A673 (cell line): ENCODE results near the gene MAP3K5. TPM values are rescaled to one million over a fixed set of nuclear protein-coding genes. Genes with fewer than 3 reads are reported as not detected.

Experiments
- BruUV-seq: library from RNA; stranded (reverse); fragments of 400-500 nt; replicated peaks from 2 replicates; lab custom pipeline; 2021; lab: Mats Ljungman, UMichigan
- CTCF ChIA-PET: fragments of 300-600 bp; sonication (Branson Sonifier 250); formaldehyde crosslinking; loops from one replicate; lab custom pipeline; 2022; ENCODE audit warnings: antibody characterized with exemption; lab: Charles Lee
- POLR2A ChIA-PET: fragments of 300-600 bp; sonication (Branson Sonifier 250); formaldehyde crosslinking; loops from one replicate; lab custom pipeline; 2022; ENCODE audit warnings: antibody characterized with exemption; ENCODE audit not compliant: low non-redundant PET; lab: Charles Lee
- DNase-seq: peaks from one replicate; pipeline ENCODE4 v3.0.0-alpha.2; 2015; ENCODE audit warnings: low spot score
- H3K27ac ChIP-seq: fragments of 200-600 bp; sonication (generic); 2 replicates; pipeline ENCODE4 v1.5.1; 2016; ENCODE audit warnings: mixed run types, low read depth, mild to moderate bottlenecking, mixed read lengths, antibody characterized with exemption, low read length; ENCODE audit not compliant: poor library complexity, severe bottlenecking
- H3K27me3 ChIP-seq: fragments of 200-600 bp; sonication (generic); replicated peaks from 2 replicates; pipeline ENCODE4 v1.6.1; 2017; ENCODE audit warnings: mixed run types, low read depth, mild to moderate bottlenecking, mixed read lengths, antibody characterized with exemption, low read length; ENCODE audit not compliant: insufficient read depth, poor library complexity
- H3K36me3 ChIP-seq: fragments of 200-600 bp; sonication (generic); 2 replicates; pipeline ENCODE4 v1.6.1; 2016; ENCODE audit warnings: mixed run types, mild to moderate bottlenecking, mixed read lengths, antibody characterized with exemption, low read length; ENCODE audit not compliant: insufficient read depth, poor library complexity, severe bottlenecking
- H3K4me1 ChIP-seq: fragments of 200-600 bp; sonication (generic); 2 replicates; pipeline ENCODE4 v1.6.1; 2017; ENCODE audit warnings: mixed run types, mild to moderate bottlenecking, mixed read lengths, antibody characterized with exemption, low read length; ENCODE audit not compliant: insufficient read depth, poor library complexity, severe bottlenecking
- H3K4me3 ChIP-seq: fragments of 200-600 bp; sonication (generic); 2 replicates; pipeline ENCODE4 v1.5.1; 2016; ENCODE audit warnings: low read depth, mixed run types, mild to moderate bottlenecking, mixed read lengths, low read length; ENCODE audit not compliant: poor library complexity, severe bottlenecking
- H3K9me3 ChIP-seq: fragments of 200-600 bp; sonication (generic); 2 replicates; pipeline ENCODE4 v1.6.1; 2016; ENCODE audit warnings: mixed run types, low read depth, mild to moderate bottlenecking, mixed read lengths, antibody characterized with exemption, low read length; ENCODE audit not compliant: poor library complexity, severe bottlenecking
- CTCF ChIP-seq: fragments of 300-800, 200-600 bp; sonication (generic); conservative IDR thresholded peaks from 2 replicates; pipeline ENCODE4 v1.5.1; 2017; ENCODE audit warnings: low read depth, mild to moderate bottlenecking, antibody characterized with exemption, low read length, moderate library complexity, mixed read lengths
- EZH2 ChIP-seq: fragments of 200-600 bp; sonication (generic); IDR thresholded peaks from 2 replicates; pipeline ENCODE4 v1.6.1; 2017; ENCODE audit warnings: borderline replicate concordance, low read depth, mild to moderate bottlenecking, mixed read lengths, antibody characterized with exemption, low read length; ENCODE audit not compliant: poor library complexity, severe bottlenecking
- intact Hi-C: fragments of 100-400 bp; cut with micrococcal nuclease; formaldehyde crosslinking; loops from one replicate; pipeline ENCODE4 v1.10.0; 2022; ENCODE audit not compliant: unreplicated experiment
- total RNA-seq: library from RNA; stranded (reverse); gene quantifications from 2 replicates; pipeline ENCODE4 v1.2.3, GENCODE V29; 2021

Gene MAP3K5
- total RNA-seq, 1 experiment from 2014 or later: 5.4 TPM

- TF ChIP-seq EZH2 (no peak), CTCF (no peak)
- CTCF ChIA-PET: no interaction called here
- H3K27ac ChIP-seq: no peak overlapping the region
- H3K27me3 ChIP-seq: no peaks in the 10 kb centered on the region
- no peaks in the 10 kb centered on the region for H3K4me1 ChIP-seq
- no TSS peak for BruUV-seq
- no peak overlapping the region for H3K4me3 ChIP-seq
- intact Hi-C loops: no loop called here
- DNase-seq: no peak
- POLR2A ChIA-PET: no interaction called here
- no peaks in the 10 kb centered on the region for H3K36me3 ChIP-seq
- H3K9me3 ChIP-seq: no peaks in the 10 kb centered on the region
Measured at GRCh38 chr6:136628996-136629395, 163.3 kb downstream of the MAP3K5 start.

GRCh38 chr6:136627191-136627590, 165.1 kb downstream of the MAP3K5 start:
- Histone ChIP-seq H3K9me3 (no peaks in the 10 kb centered on the region), H3K27ac (no peak overlapping the region), H3K27me3 (no peaks in the 10 kb centered on the region), H3K4me1 (no peaks in the 10 kb centered on the region), H3K4me3 (no peak overlapping the region), H3K36me3 (no peaks in the 10 kb centered on the region)
- BruUV-seq: no TSS peak
- ChIA-PET CTCF (interaction anchor here (0.9 kb wide), 1 partner anchor 17 kb away, joined by 3 read pairs; no protein-coding TSS in a partner anchor), POLR2A (no interaction called here)
- DNase-seq: no peak
- intact Hi-C loops: no loop called here
- TF ChIP-seq EZH2 (no peak), CTCF (no peak)

- POLR2A ChIA-PET: no interaction called here
- BruUV-seq: no TSS peak
Measured at GRCh38 chr6:136625293-136625692, 167.0 kb downstream of the MAP3K5 start.

More at GRCh38 chr6:136625293-136625692, 167.0 kb downstream of the MAP3K5 start:
- H3K27ac ChIP-seq: no peak overlapping the region
- no peaks in the 10 kb centered on the region for H3K9me3 ChIP-seq
- intact Hi-C loops: no loop called here
- CTCF ChIA-PET: no interaction called here
- no peak for TF ChIP-seq EZH2
- TF ChIP-seq CTCF: no peak
- H3K4me1 ChIP-seq: no peaks in the 10 kb centered on the region
- no peak overlapping the region for H3K4me3 ChIP-seq
- DNase-seq: no peak
- no peaks in the 10 kb centered on the region for H3K27me3 ChIP-seq
- H3K36me3 ChIP-seq: no peaks in the 10 kb centered on the region
